Adrenal gland (tissue), 12 donors: ENCODE measurements around the gene MRPL10. TPM values are rescaled to one million over a fixed set of nuclear protein-coding genes. Genes with fewer than 3 reads are reported as not detected.

Experiments
- DNase-seq, 7 donors: peaks; one replicate each; pipeline ENCODE4 v3.0.0-alpha.2; 2019 to 2020
- H3K27ac ChIP-seq, 5 donors: fragments of 200-600 bp; sonication (generic) in 4 of 5; 1 replicate in 3 of 5; 2 replicates in 2 of 5; pipeline versions ENCODE4 v1.5.1 to v1.8.0; 2016 to 2020; ENCODE audit warnings: mild to moderate bottlenecking in 1 of 5
- H3K27me3 ChIP-seq: fragments of 200-600 bp; 2 replicates; pipeline ENCODE4 v1.8.0; 2021
- H3K36me3 ChIP-seq, 2 donors: fragments of 200-600 bp; replicated peaks in 1 of 2; 1 replicate in 1 of 2; 2 replicates in 1 of 2; pipeline versions ENCODE4 v1.5.1 to v1.8.0; 2018 to 2022
- H3K4me1 ChIP-seq, 2 donors: fragments of 200-600 bp; replicated peaks in 1 of 2; 1 replicate in 1 of 2; 2 replicates in 1 of 2; pipeline versions ENCODE4 v1.5.1 to v1.8.0; 2018 to 2021
- H3K4me3 ChIP-seq, 4 donors: fragments of 200-600 bp; sonication (generic) in 3 of 4; one replicate each; pipeline ENCODE4 v1.5.1; 2016 to 2018
- H3K9me3 ChIP-seq, 3 donors: fragments of 200-600 bp; sonication (generic) in 1 of 3; replicated peaks in 1 of 3; 1 replicate in 2 of 3; 2 replicates in 1 of 3; pipeline versions ENCODE4 v1.5.1 to v1.8.0; 2016 to 2021
- CTCF ChIP-seq, 6 experiments: fragments of 450-650 bp in 4 of 6; fragments of 200-600 bp in 2 of 6; sonication (generic) in 1 of 6; IDR thresholded peaks; 1 replicate in 5 of 6; 2 replicates in 1 of 6; pipeline versions ENCODE4 v1.5.1 to v1.8.0; 2016 to 2021; ENCODE audit warnings: antibody characterized with exemption in 6 of 6, mild to moderate bottlenecking in 2 of 6, moderate library complexity in 1 of 6
- POLR2A ChIP-seq, 2 donors: fragments of 450-650 bp; IDR thresholded peaks; one replicate each; pipeline ENCODE4 v1.6.1; 2017; ENCODE audit warnings: antibody characterized with exemption in 2 of 2, mild to moderate bottlenecking in 2 of 2, moderate library complexity in 1 of 2
- WGBS, 4 donors: extraction: QIAGEN DNeasy Blood & Tissue Kit in 2 of 4; methylation state at CpG; one replicate each; pipeline versions ENCODE4 v1.1.5 to v1.1.7; 2013 to 2017; 5-methylcytosine and 5-hydroxymethylcytosine counted together
- intact Hi-C, 2 donors: fragments of 100-400 bp; cut with DNase I; formaldehyde crosslinking; loops; one replicate each; pipeline versions ENCODE4 v1.14.1 to v1.15.0; 2022 to 2023
- polyA plus RNA-seq, 3 donors: library from polyadenylated mRNA; stranded (reverse); fragments of 200-250 nt in 2 of 3; fragments of 350-450 nt in 1 of 3; fragmentation: Illumina TruSeq in 1 of 3; extraction: RNeasy Lipid Tissue Mini Kit (QIAGEN cat#74804) in 1 of 3; gene quantifications; one replicate each; pipeline ENCODE4 v1.2.3, GENCODE V29; 2013 to 2014
- total RNA-seq, 9 donors: library from RNA; depleted of rRNA in 4 of 9; stranded (reverse); fragments of >200 nt in 4 of 9; fragments of 120-200 nt in 1 of 9; fragmentation: NEBNext Ultra II Directional in 1 of 9; extraction: Animal tissue kit (Norgen Biotek cat#: 25700) in 1 of 9; gene quantifications; one replicate each; pipeline versions ENCODE4 v1.1.0 to v1.2.4, GENCODE V29; 2013 to 2023
- donor health status: healthy with polysubstance abuse.
- donor health status: Bipolar disorder and iron deficiency.
- donor health status: DM: yes; HTN: yes; CAD: no.
- donor health status: DM: no; HTN: no; CAD: no.
- donor health status: DM: no; HTN: no; CAD: no.
- donor health status: DM: yes; HTN: yes; CAD: no.

MRPL10 gene
- total and polyA plus RNA-seq, 12 donors, result 29.0 to 72.5 (median 40.9) TPM

DNA sequence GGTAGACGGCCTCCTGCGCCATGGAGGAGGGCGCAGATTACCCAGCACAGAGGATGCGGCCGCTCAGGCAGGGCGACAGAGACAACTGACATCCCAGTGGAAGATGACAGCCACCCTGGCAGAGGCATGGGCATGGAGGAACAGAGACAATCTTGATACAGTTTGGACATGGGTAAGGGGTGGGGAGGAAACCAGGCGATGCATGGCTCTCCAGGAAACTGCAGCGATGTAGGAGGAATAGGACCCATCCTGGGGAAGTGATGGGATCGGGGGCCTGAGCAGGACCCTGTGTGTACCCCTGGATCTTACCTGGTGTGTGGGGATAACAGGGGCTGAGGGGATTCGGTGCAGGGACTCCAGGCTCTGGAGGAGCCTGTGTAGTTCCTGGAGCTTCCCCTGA, 14.4 kb downstream of the MRPL10 start:
- H3K36me3 ChIP-seq, result peaks cover 0 to 38% of the 10 kb centered on the region in 2 donors
- no peak overlapping the region for H3K27ac ChIP-seq
- intact Hi-C loops, result no loop called here
- DNase-seq, result no peak
- H3K4me3 ChIP-seq, result no peak overlapping the region
- no peaks in the 10 kb centered on the region for H3K9me3 ChIP-seq
- peaks cover 3 to 7% of the 10 kb centered on the region in 2 donors for H3K4me1 ChIP-seq
- H3K27me3 ChIP-seq, result no peaks in the 10 kb centered on the region
- no peak for TF ChIP-seq CTCF (IDR thresholded peaks at IDR 0.05)
- no peak for TF ChIP-seq POLR2A (IDR thresholded peaks at IDR 0.05)
- 94 to 97% (median 95%) methylated on average over 10 of the region's 10 CpGs for WGBS, 4 donors

DNA sequence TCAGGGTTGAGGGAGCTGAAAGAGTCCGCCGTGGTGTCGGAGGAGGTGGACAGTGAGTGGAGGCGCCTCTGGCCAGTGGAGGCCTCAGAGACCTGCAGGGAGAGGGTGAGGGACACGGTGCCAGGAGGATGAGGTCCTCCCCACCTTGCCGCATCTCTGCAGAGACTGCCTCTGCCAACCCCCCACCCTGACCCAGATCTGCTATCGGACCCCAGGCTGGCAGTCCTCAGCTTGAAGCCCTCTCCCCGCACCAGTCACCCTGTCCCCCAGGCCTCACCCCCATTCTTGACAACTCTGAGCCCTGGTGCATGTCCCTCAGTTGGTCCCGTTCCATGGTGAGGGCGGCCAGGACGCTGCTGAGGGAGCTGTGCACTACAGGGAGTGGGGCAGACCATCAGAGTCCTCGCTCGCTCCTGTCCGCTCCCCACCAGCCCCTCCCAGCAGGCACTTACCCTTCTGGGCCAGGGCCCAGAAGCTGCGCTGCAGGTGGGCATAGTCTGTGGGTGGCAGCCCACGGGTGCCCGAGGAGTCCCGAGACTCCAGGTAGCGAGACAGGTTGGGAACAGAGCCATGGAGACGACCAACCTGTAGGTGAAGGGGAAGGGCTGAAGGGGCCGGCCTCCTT, 15.1 kb downstream of the MRPL10 start:
- Histone ChIP-seq H3K27me3 (no peaks in the 10 kb centered on the region), H3K9me3 (no peaks in the 10 kb centered on the region), H3K27ac (no peak overlapping the region), H3K4me3 (no peak overlapping the region), H3K4me1 (peaks cover 0 to 2% of the 10 kb centered on the region in 2 donors), H3K36me3 (peaks cover 0 to 38% of the 10 kb centered on the region in 2 donors)
- 91 to 97% (median 95%) methylated on average over 6 to 21 of the region's 21 CpGs for WGBS, 4 donors
- intact Hi-C loops, result no loop called here
- TF ChIP-seq CTCF (IDR thresholded peaks at IDR 0.05), result no peak
- no peak for TF ChIP-seq POLR2A (IDR thresholded peaks at IDR 0.05)
- DNase-seq, result no peak

- no peak for TF ChIP-seq CTCF (IDR thresholded peaks at IDR 0.05)
- no peak for TF ChIP-seq POLR2A (IDR thresholded peaks at IDR 0.05)
- Histone ChIP-seq H3K27me3 (no peaks in the 10 kb centered on the region), H3K4me3 (no peak overlapping the region), H3K36me3 (peaks cover 0 to 38% of the 10 kb centered on the region in 2 donors), H3K9me3 (no peaks in the 10 kb centered on the region), H3K4me1 (peaks cover 0 to 1% of the 10 kb centered on the region in 2 donors), H3K27ac (no peak overlapping the region)
- intact Hi-C loops, result no loop called here
- no peak for DNase-seq
- WGBS, 4 donors, result 93 to 96% (median 94%) methylated on average over 14 to 21 of the region's 21 CpGs
Measured at GRCh38 chr17:47815106-47815918, 16.0 kb downstream of the MRPL10 start.

- intact Hi-C loops, result no loop called here
- peak in 3 of 7 donors; percentile 4 to 15 (median 8) for DNase-seq
Measured at GRCh38 chr17:47813512-47814031, 17.8 kb downstream of the MRPL10 start.

More at GRCh38 chr17:47813512-47814031, 17.8 kb downstream of the MRPL10 start:
- Histone ChIP-seq H3K36me3 (peaks cover 0 to 48% of the 10 kb centered on the region in 2 donors), H3K4me3 (no peak overlapping the region), H3K4me1 (peaks cover 0 to 6% of the 10 kb centered on the region in 2 donors), H3K9me3 (no peaks in the 10 kb centered on the region), H3K27ac (no peak overlapping the region), H3K27me3 (no peaks in the 10 kb centered on the region)
- WGBS, 4 donors, result 92 to 98% (median 95%) methylated on average over 10 to 22 of the region's 22 CpGs
- no peak for TF ChIP-seq POLR2A (IDR thresholded peaks at IDR 0.05)
- no peak for TF ChIP-seq CTCF (IDR thresholded peaks at IDR 0.05)
